GM12874 (cell line): ENCODE results near the gene TOR4A.

Experiments
- TF ChIP-seq, protein P1 (sequence below): IDR thresholded peaks from 2 replicates; pipeline ENCODE4 v1.5.1; 2011; ENCODE audit warnings: low read depth, mild to moderate bottlenecking, control low read depth, low read length, moderate library complexity; ENCODE audit not compliant: insufficient read depth

TOR4A gene

GRCh38 chr9:137268538-137269201, 8.9 kb upstream of the TOR4A start:
- TF ChIP-seq, protein P1, sequence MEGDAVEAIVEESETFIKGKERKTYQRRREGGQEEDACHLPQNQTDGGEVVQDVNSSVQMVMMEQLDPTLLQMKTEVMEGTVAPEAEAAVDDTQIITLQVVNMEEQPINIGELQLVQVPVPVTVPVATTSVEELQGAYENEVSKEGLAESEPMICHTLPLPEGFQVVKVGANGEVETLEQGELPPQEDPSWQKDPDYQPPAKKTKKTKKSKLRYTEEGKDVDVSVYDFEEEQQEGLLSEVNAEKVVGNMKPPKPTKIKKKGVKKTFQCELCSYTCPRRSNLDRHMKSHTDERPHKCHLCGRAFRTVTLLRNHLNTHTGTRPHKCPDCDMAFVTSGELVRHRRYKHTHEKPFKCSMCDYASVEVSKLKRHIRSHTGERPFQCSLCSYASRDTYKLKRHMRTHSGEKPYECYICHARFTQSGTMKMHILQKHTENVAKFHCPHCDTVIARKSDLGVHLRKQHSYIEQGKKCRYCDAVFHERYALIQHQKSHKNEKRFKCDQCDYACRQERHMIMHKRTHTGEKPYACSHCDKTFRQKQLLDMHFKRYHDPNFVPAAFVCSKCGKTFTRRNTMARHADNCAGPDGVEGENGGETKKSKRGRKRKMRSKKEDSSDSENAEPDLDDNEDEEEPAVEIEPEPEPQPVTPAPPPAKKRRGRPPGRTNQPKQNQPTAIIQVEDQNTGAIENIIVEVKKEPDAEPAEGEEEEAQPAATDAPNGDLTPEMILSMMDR = no peak

GRCh38 chr9:137269231-137269772, 8.2 kb upstream of the TOR4A start:
- TF ChIP-seq, protein P1 = no peak

DNA sequence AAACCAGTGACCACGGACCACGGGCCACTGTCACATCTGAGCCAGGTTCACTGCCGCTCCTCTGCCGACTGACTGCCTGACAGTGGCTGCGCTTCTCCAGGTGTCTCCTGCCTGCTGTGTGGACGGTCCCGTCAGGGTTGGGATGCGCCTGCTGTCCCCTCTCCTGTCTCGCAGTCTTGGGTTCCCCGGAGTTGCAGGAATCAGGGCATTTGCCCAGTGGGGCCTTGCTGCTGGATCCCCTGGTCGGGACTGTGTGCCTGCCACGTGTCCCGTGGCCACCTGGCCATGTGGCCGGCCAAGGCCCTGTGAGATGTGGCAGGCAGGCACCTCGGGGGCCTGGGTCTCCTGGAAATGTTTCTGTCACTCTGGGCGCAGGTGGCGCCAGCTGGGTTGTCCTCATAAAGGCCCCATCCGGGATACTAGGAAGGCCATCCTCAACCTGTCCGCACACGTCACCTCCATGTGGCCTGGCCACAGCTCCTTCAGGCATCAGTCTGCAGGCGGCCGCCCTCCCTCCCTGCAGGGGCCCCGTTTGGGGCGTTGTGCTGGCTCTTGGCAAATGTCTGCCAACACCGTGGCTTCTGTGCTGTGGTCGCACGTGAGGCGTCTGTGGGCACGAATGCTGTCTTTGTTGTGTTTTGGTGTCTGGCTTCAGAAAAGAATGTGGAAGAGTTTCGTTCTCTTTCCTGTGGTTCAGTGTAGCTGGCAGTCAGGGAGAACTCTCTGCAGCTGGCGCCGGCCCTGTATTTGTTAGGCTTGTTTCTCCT, 6.4 kb upstream of the TOR4A start:
- TF ChIP-seq, protein P1 = no peak

- TF ChIP-seq, protein P1 = no peak
Observed at GRCh38 chr9:137271696-137272076, 5.8 kb upstream of the TOR4A start.

DNA sequence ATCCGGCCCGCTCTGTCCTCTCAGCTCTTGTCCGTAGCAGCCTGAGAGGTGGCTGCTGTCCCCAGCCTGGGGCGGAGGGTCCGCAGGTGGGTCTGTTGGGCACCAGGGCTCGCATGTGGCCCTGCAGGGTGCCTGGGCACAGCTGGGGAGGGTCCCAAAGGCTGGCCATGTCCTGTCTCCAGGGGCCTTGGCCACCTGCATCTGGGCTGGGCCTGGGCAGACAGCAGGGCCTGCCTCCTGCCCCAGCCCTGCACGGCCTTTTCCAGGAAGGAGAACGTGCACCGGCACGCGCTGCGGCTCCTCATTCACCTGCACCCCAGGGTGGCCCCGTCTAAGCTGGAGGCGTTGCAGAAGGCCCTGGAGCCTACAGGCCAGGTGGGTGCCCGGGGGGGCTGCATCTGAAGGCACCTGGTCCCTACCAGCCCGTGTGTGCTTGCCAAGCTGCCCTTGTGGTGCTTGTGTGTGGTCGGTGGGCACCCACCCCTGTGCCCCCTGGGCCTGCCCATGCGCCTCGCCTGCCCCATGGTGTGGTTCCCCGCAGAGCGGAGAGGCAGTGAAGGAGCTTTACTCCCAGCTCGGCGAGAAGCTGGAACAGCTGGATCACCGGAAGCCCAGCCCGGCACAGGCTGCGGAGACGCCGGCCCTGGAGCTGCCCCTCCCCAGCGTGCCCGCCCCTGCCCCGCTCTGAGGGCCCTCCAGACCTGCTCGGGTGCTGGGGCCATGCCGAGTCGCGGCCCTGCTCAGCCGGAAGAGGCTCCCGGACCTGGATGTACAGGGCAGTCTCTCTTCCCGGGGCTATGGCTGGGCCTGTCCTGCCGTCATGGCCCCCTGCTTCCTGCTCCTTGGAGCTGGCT, 5.1 kb upstream of the TOR4A start:
- TF ChIP-seq, protein P1 = no peak

DNA sequence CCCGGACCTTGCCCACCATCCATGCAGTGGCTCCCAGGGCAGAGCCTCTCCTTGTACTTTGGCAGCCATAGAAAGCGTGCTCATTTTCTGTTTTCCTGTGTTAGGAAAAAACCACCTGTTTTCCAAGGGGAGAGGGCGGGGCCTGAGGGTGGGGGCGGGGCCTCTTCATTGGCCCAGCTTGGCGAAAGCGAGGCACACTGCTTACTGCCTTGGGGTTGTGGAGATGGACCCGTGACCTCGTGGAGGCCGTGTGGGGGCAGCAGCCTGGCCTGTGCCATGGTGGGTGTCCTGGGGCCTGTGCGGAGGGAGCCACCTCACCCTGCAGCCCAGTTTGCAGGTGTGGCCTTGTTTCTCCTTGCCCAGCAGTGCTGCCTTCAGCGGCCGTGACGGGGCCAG, 4.4 kb upstream of the TOR4A start:
- TF ChIP-seq, protein P1 = no peak
